GM12878 (cell line): ENCODE results near the gene HSD17B4. TPM values are rescaled to one million over a fixed set of nuclear protein-coding genes. Genes with fewer than 3 reads are reported as not detected.

Experiments used
- ATAC-seq: fragments of 200-7000 bp; cut with Tn5 transposase; 3 replicates; pipeline ENCODE4 v1.9.1; 2020; ENCODE audit warnings: mild to moderate bottlenecking, moderate library complexity
- BruUV-seq: library from RNA; stranded (reverse); fragments of 400-500 nt; replicated peaks from 2 replicates; lab custom pipeline; 2021; lab: Mats Ljungman, UMichigan
- CTCF ChIA-PET: fragments of 300-600 bp; sonication (Branson Sonifier 250); formaldehyde crosslinking; extraction: SDS; loops from one replicate; lab custom pipeline; 2021; ENCODE audit warnings: inconsistent platforms; lab: Yijun Ruan, JAX
- POLR2A ChIA-PET: fragments of 350-600 bp; formaldehyde crosslinking; extraction: SDS; loops from one replicate; lab custom pipeline; 2021; ENCODE audit warnings: inconsistent platforms; lab: Charles Lee
- RAD21 ChIA-PET: fragments of 300-600 bp; sonication (Branson Sonifier 250); formaldehyde crosslinking; loops from one replicate; lab custom pipeline; 2023; ENCODE audit warnings: antibody characterized with exemption; ENCODE audit not compliant: unreplicated experiment; lab: Charles Lee
- SMC1A ChIA-PET: fragments of 300-600 bp; sonication (Branson Sonifier 250); formaldehyde crosslinking; loops from one replicate; lab custom pipeline; 2023; ENCODE audit not compliant: unreplicated experiment, uncharacterized antibody; lab: Charles Lee
- DNase-seq: peaks from one replicate; pipeline ENCODE4 v3.0.0-alpha.2; 2011; ENCODE audit warnings: low read depth, low spot score
- FAIRE-seq: peaks from 3 replicates; lab custom pipeline; 2011; peaks lifted over from hg19 to GRCh38; lab: Jason Lieb, UNC
- H2AFZ ChIP-seq: 2 replicates; pipeline ENCODE4 v1.6.0; 2011; ENCODE audit warnings: low read depth, low read length, control low read depth; ENCODE audit not compliant: control insufficient read depth
- H3K27ac ChIP-seq: 2 replicates; pipeline ENCODE4 v1.5.1; 2011; ENCODE audit warnings: control low read depth; ENCODE audit not compliant: control insufficient read depth, insufficient read depth
- H3K27me3 ChIP-seq, 2 experiments: replicated peaks in 1 of 2; 2 replicates each; pipeline versions ENCODE4 v1.6.0 to v1.6.1; 2011; ENCODE audit warnings: low read length in 1 of 2; ENCODE audit not compliant: control insufficient read depth in 2 of 2, insufficient read depth in 2 of 2
- H3K36me3 ChIP-seq, 2 experiments: 2 replicates each; pipeline ENCODE4 v1.5.1; 2011; ENCODE audit warnings: low read length in 1 of 2; ENCODE audit not compliant: control insufficient read depth in 2 of 2, insufficient read depth in 2 of 2
- H3K4me1 ChIP-seq: 2 replicates; pipeline ENCODE4 v1.6.1; 2011; ENCODE audit warnings: mild to moderate bottlenecking, low read length, moderate library complexity, mixed read lengths; ENCODE audit not compliant: control insufficient read depth, insufficient read depth
- H3K4me2 ChIP-seq: 2 replicates; pipeline ENCODE4 v1.6.0; 2011; ENCODE audit warnings: control low read depth; ENCODE audit not compliant: control insufficient read depth, insufficient read depth
- H3K4me3 ChIP-seq: fragments of 200-600 bp; sonication (generic); 2 replicates; pipeline ENCODE4 v1.5.1; 2016
- H3K79me2 ChIP-seq: 2 replicates; pipeline ENCODE4 v1.6.0; 2011; ENCODE audit warnings: low read length; ENCODE audit not compliant: control insufficient read depth, insufficient read depth
- H3K9ac ChIP-seq: 2 replicates; pipeline ENCODE4 v1.8.0; 2011; ENCODE audit warnings: low read length, control low read depth, mixed read lengths; ENCODE audit not compliant: control insufficient read depth, insufficient read depth
- H3K9me3 ChIP-seq: replicated peaks from 3 replicates; pipeline ENCODE4 v1.5.1; 2011; ENCODE audit warnings: mild to moderate bottlenecking, low read length; ENCODE audit not compliant: control insufficient read depth, insufficient read depth
- H4K20me1 ChIP-seq: 2 replicates; pipeline ENCODE4 v1.6.0; 2011; ENCODE audit not compliant: control insufficient read depth, insufficient read depth
- HDAC6 ChIP-seq: fragments of 200-600 bp; sonication (generic); IDR thresholded peaks from one replicate; pipeline ENCODE4 v1.8.0; 2017; ENCODE audit warnings: antibody characterized with exemption; ENCODE audit not compliant: unreplicated experiment
- JUND ChIP-seq: IDR thresholded peaks from 2 replicates; pipeline ENCODE4 v1.6.1; 2012; ENCODE audit warnings: low read depth, mild to moderate bottlenecking, low read length, improper control_type of control experiment, moderate library complexity
- NBN ChIP-seq: fragments of 450-650 bp; IDR thresholded peaks from 2 replicates; pipeline ENCODE4 v1.6.1; 2016
- SIX5 ChIP-seq: IDR thresholded peaks from 2 replicates; pipeline ENCODE4 v1.6.1; 2011; ENCODE audit warnings: mild to moderate bottlenecking, low read depth, low read length, moderate library complexity; ENCODE audit not compliant: severe bottlenecking
- SKIL ChIP-seq: fragments of 450-650 bp; IDR thresholded peaks from 2 replicates; pipeline ENCODE4 v1.6.1; 2017; ENCODE audit warnings: mild to moderate bottlenecking, low read depth, inconsistent platforms; ENCODE audit not compliant: poor library complexity, severe bottlenecking
- TBL1XR1 ChIP-seq: IDR thresholded peaks from 2 replicates; pipeline ENCODE4 v1.6.1; 2012; ENCODE audit warnings: low read depth, low read length, improper control_type of control experiment
- ZBED1 ChIP-seq: IDR thresholded peaks from 2 replicates; pipeline ENCODE4 v1.6.1; 2016; ENCODE audit warnings: borderline replicate concordance
- ZNF207 ChIP-seq: fragments of 450-650 bp; IDR thresholded peaks from 2 replicates; pipeline ENCODE4 v1.6.1; 2014; ENCODE audit warnings: antibody characterized with exemption, mild to moderate bottlenecking, borderline replicate concordance
- WGBS: methylation state at CpG from one replicate; pipeline ENCODE4 v1.1.6; 2016; ENCODE audit warnings: low lambda C conversion rate; ENCODE audit not compliant: insufficient replicate concordance, insufficient coverage; ENCODE audit errors: missing lambda C conversion rate; 5-methylcytosine and 5-hydroxymethylcytosine counted together
- in situ Hi-C: fragments of 300-500 bp; cut with MboI; formaldehyde crosslinking; loops from 9 replicates; pipeline ENCODE4 v1.14.3; 2018; ENCODE audit warnings: mixed read lengths
- intact Hi-C: fragments of 100-400 bp; cut with micrococcal nuclease; formaldehyde crosslinking; loops from one replicate; pipeline ENCODE4 v1.14.2; 2022; ENCODE audit not compliant: unreplicated experiment
- polyA plus RNA-seq, 11 experiments: library from polyadenylated mRNA; depleted of rRNA in 4 of 11; unstranded in 6 of 11; stranded (reverse) in 5 of 11; fragments of >200 nt; fragmentation: Nextera tagmentation in 4 of 11; fragmentation: Illumina TruSeq in 1 of 11; extraction: Ambion mirVana in 4 of 11; extraction: Trizol in 1 of 11; gene quantifications; 1 replicate in 1 of 11; 2 replicates in 10 of 11; pipeline versions ENCODE4 v1.2.1 to v1.2.3, GENCODE V29; 2011 to 2016; ENCODE audit warnings: inconsistent platforms in 2 of 11, missing spikeins in 2 of 11, low read depth in 1 of 11
- total RNA-seq, 4 experiments: library from RNA; depleted of rRNA in 3 of 4; stranded (reverse); fragments of >200 nt in 3 of 4; fragmentation: Illumina TruSeq in 1 of 4; extraction: Trizol in 1 of 4; gene quantifications; 2 replicates each; pipeline versions ENCODE4 v1.2.1 to v1.2.3, GENCODE V29; 2013 to 2021
- TF ChIP-seq, protein P1 (sequence below): IDR thresholded peaks from 2 replicates; pipeline ENCODE4 v1.6.1; 2012; ENCODE audit warnings: low read depth, low read length, improper control_type of control experiment

HSD17B4 gene
- total and polyA plus RNA-seq, 10 of the 15 experiments (the other 5 are each of a cell fraction or from before 2014, with no cell fraction given), result 38.6 to 125 (median 93.0) TPM

GRCh38 chr5:119406551-119407110, 45.7 kb upstream of the HSD17B4 start:
- no TSS peak for BruUV-seq
- in situ Hi-C loops, result loop anchor here (5.0 kb wide), 1 partner anchor 384 kb away; no protein-coding TSS in a partner anchor
- CTCF ChIA-PET, result interaction anchor here (1.3 to 11.3 kb wide), 4 partner anchors 12 to 418 kb away, joined by 3 to 413 read pairs (median 86); partner anchors contain the start of gene DTWD2

More at GRCh38 chr5:119406551-119407110, 45.7 kb upstream of the HSD17B4 start:
- FAIRE-seq (no peak), ATAC-seq (no peak), DNase-seq (no peak)
- Histone ChIP-seq H3K27ac (no peak overlapping the region), H3K9ac (no peak overlapping the region), H3K27me3 (no peaks in the 10 kb centered on the region), H3K79me2 (no peaks in the 10 kb centered on the region), H3K36me3 (no peaks in the 10 kb centered on the region), H2AFZ (no peak overlapping the region), H3K4me3 (no peak overlapping the region), H3K9me3 (no peaks in the 10 kb centered on the region), H3K4me1 (peaks cover 38% of the 10 kb centered on the region), H3K4me2 (no peak overlapping the region), H4K20me1 (no peaks in the 10 kb centered on the region)
- ChIA-PET POLR2A (interaction anchor here (1.1 to 1.4 kb wide), 3 partner anchors 23 to 51 kb away, joined by 3 to 4 read pairs (median 3); partner anchors contain the start of gene TNFAIP8), RAD21 (interaction anchor here (2.3 to 10.2 kb wide), 3 partner anchors 48 to 92 kb away, joined by 9 to 303 read pairs (median 232); no protein-coding TSS in a partner anchor), SMC1A (interaction anchor here (0.7 to 26.7 kb wide), 13 partner anchors 12 to 417 kb away, joined by 3 to 583 read pairs (median 4); partner anchors contain the start of gene TNFAIP8)
- TF ChIP-seq SKIL (no peak), ZBED1 (no peak), TBL1XR1 (no peak), ZNF207 (no peak), SIX5 (no peak), JUND (no peak), HDAC6 (no peak), NBN (no peak)
- TF ChIP-seq, protein P1, sequence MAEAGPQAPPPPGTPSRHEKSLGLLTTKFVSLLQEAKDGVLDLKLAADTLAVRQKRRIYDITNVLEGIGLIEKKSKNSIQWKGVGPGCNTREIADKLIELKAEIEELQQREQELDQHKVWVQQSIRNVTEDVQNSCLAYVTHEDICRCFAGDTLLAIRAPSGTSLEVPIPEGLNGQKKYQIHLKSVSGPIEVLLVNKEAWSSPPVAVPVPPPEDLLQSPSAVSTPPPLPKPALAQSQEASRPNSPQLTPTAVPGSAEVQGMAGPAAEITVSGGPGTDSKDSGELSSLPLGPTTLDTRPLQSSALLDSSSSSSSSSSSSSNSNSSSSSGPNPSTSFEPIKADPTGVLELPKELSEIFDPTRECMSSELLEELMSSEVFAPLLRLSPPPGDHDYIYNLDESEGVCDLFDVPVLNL, result no peak
- intact Hi-C loops, result no loop called here
- 97% methylated on average over 5 of the region's 5 CpGs for WGBS
